H9 (cell line): ENCODE data around the gene MED15. TPM values are rescaled to one million over a fixed set of nuclear protein-coding genes. Genes with fewer than 3 reads are reported as not detected.

ENCODE experiments used
- DNase-seq: peaks from one replicate; pipeline ENCODE4 v3.0.0-alpha.2; 2017
- H2AFZ ChIP-seq: one replicate; pipeline ENCODE4 v1.6.1; 2013; ENCODE audit warnings: mild to moderate bottlenecking, low read length, control low read depth, moderate library complexity
- H2AK5ac ChIP-seq: 2 replicates; pipeline ENCODE4 v1.6.1; 2013; ENCODE audit warnings: low read length, control low read depth, mixed read lengths; ENCODE audit not compliant: insufficient read length
- H2BK120ac ChIP-seq: one replicate; pipeline ENCODE4 v1.6.1; 2013; ENCODE audit warnings: low read depth, mild to moderate bottlenecking, low read length, control low read depth, inconsistent platforms; ENCODE audit not compliant: poor library complexity, severe bottlenecking
- H2BK12ac ChIP-seq: 2 replicates; pipeline ENCODE4 v1.6.1; 2013; ENCODE audit warnings: low read length, control low read depth, mixed read lengths, low read depth; ENCODE audit not compliant: insufficient read length
- H2BK15ac ChIP-seq: 2 replicates; pipeline ENCODE4 v1.6.1; 2013; ENCODE audit warnings: low read depth, low read length, control low read depth
- H2BK20ac ChIP-seq: one replicate; pipeline ENCODE4 v1.6.1; 2013; ENCODE audit warnings: low read depth, mild to moderate bottlenecking, low read length, control low read depth, inconsistent platforms; ENCODE audit not compliant: poor library complexity, severe bottlenecking
- H2BK5ac ChIP-seq: 2 replicates; pipeline ENCODE4 v1.6.1; 2013; ENCODE audit warnings: low read length, control low read depth, mixed read lengths; ENCODE audit not compliant: insufficient read length
- H3K14ac ChIP-seq: 2 replicates; pipeline ENCODE4 v1.6.1; 2013; ENCODE audit warnings: low read length, control low read depth; ENCODE audit not compliant: insufficient read depth
- H3K18ac ChIP-seq: 2 replicates; pipeline ENCODE4 v1.6.1; 2013; ENCODE audit warnings: low read depth, mild to moderate bottlenecking, mixed read lengths, low read length, control low read depth; ENCODE audit not compliant: insufficient read length
- H3K23ac ChIP-seq: 2 replicates; pipeline ENCODE4 v1.6.1; 2013; ENCODE audit warnings: low read length, control low read depth, mixed read lengths, low read depth; ENCODE audit not compliant: insufficient read length
- H3K23me2 ChIP-seq: 2 replicates; pipeline ENCODE4 v1.6.1; 2013; ENCODE audit warnings: low read depth, mild to moderate bottlenecking, mixed read lengths, low read length, control low read depth; ENCODE audit not compliant: insufficient read length, poor library complexity, severe bottlenecking
- H3K27ac ChIP-seq: 2 replicates; pipeline ENCODE4 v1.5.1; 2013; ENCODE audit warnings: low read length, control low read depth, mixed read lengths, low read depth; ENCODE audit not compliant: insufficient read length
- H3K27me3 ChIP-seq: 2 replicates; pipeline ENCODE4 v1.6.1; 2013; ENCODE audit warnings: low read length, control low read depth, inconsistent platforms; ENCODE audit not compliant: insufficient read depth
- H3K4ac ChIP-seq: 2 replicates; pipeline ENCODE4 v1.6.1; 2013; ENCODE audit warnings: low read depth, mild to moderate bottlenecking, control low read depth, inconsistent platforms, low read length, moderate library complexity
- H3K4me1 ChIP-seq: 2 replicates; pipeline ENCODE4 v1.6.1; 2013; ENCODE audit warnings: low read length, control low read depth, inconsistent platforms; ENCODE audit not compliant: insufficient read depth
- H3K4me2 ChIP-seq: 2 replicates; pipeline ENCODE4 v1.6.1; 2013; ENCODE audit warnings: low read length, control low read depth, mixed read lengths; ENCODE audit not compliant: insufficient read length, insufficient read depth
- H3K56ac ChIP-seq: 2 replicates; pipeline ENCODE4 v1.6.1; 2013; ENCODE audit warnings: low read depth, mild to moderate bottlenecking, mixed read lengths, low read length, control low read depth; ENCODE audit not compliant: insufficient read length
- H3K79me1 ChIP-seq: 2 replicates; pipeline ENCODE4 v1.6.1; 2013; ENCODE audit warnings: low read depth, mild to moderate bottlenecking, moderate library complexity, low read length, control low read depth, inconsistent platforms; ENCODE audit not compliant: insufficient read depth, poor library complexity, severe bottlenecking
- H3K79me2 ChIP-seq: 2 replicates; pipeline ENCODE4 v1.6.1; 2013; ENCODE audit warnings: low read length, control low read depth, inconsistent platforms; ENCODE audit not compliant: insufficient read depth
- H3K9ac ChIP-seq: 2 replicates; pipeline ENCODE4 v1.6.1; 2013; ENCODE audit warnings: low read length, control low read depth, mixed read lengths; ENCODE audit not compliant: insufficient read length; ENCODE audit errors: extremely low read depth
- H3K9me3 ChIP-seq: one replicate; pipeline ENCODE4 v1.6.1; 2013; ENCODE audit warnings: low read depth, low read length, inconsistent platforms; ENCODE audit not compliant: control insufficient read depth
- H3T11ph ChIP-seq: one replicate; pipeline ENCODE4 v1.6.1; 2013; ENCODE audit warnings: mild to moderate bottlenecking, low read length, control low read depth, inconsistent platforms
- H4K20me1 ChIP-seq: one replicate; pipeline ENCODE4 v1.6.1; 2013; ENCODE audit not compliant: control insufficient read depth, insufficient read length, insufficient read depth
- H4K5ac ChIP-seq: 2 replicates; pipeline ENCODE4 v1.6.1; 2013; ENCODE audit warnings: low read depth, mild to moderate bottlenecking, mixed read lengths, low read length, control low read depth; ENCODE audit not compliant: insufficient read length
- H4K8ac ChIP-seq: replicated peaks from 2 replicates; pipeline ENCODE4 v1.6.1; 2013; ENCODE audit warnings: low read length, control low read depth, mixed read lengths, low read depth; ENCODE audit not compliant: insufficient read length
- H4K91ac ChIP-seq: 2 replicates; pipeline ENCODE4 v1.6.1; 2013; ENCODE audit warnings: low read depth, mild to moderate bottlenecking, moderate library complexity, mixed read lengths, low read length, control low read depth; ENCODE audit not compliant: insufficient read length
- H3K27ac Mint-ChIP-seq, 3 experiments: 2 replicates in 2 of 3; 3 replicates in 1 of 3; pipeline ENCODE4 v1.8.0; 2020 to 2021; ENCODE audit warnings: mixed read lengths in 3 of 3, mild to moderate bottlenecking in 1 of 3, moderate library complexity in 1 of 3
- H3K27me3 Mint-ChIP-seq: 2 replicates; pipeline ENCODE4 v1.8.0; 2021; ENCODE audit warnings: low read depth, mild to moderate bottlenecking, moderate library complexity, mixed read lengths
- H3K36me3 Mint-ChIP-seq, 3 experiments: 2 replicates in 2 of 3; 3 replicates in 1 of 3; pipeline ENCODE4 v1.8.0; 2020 to 2021; ENCODE audit warnings: low read depth in 3 of 3, mixed read lengths in 3 of 3; ENCODE audit not compliant: insufficient read depth in 1 of 3
- H3K4me1 Mint-ChIP-seq, 2 experiments: 2 replicates each; pipeline ENCODE4 v1.8.0; 2020; ENCODE audit warnings: mixed read lengths in 2 of 2
- H3K4me3 Mint-ChIP-seq, 2 experiments: 2 replicates in 1 of 2; 3 replicates in 1 of 2; pipeline ENCODE4 v1.8.0; 2020 to 2021; ENCODE audit warnings: mild to moderate bottlenecking in 2 of 2, mixed read lengths in 2 of 2, moderate library complexity in 1 of 2
- H3K9me3 Mint-ChIP-seq, 2 experiments: 2 replicates in 1 of 2; 3 replicates in 1 of 2; pipeline ENCODE4 v1.8.0; 2020; ENCODE audit warnings: mild to moderate bottlenecking in 2 of 2, mixed read lengths in 2 of 2, moderate library complexity in 1 of 2
- WGBS: extraction: QIAGEN DNeasy Blood & Tissue Kit; methylation state at CpG from one replicate; pipeline ENCODE4 v1.1.7; 2013; ENCODE audit warnings: missing lambda C conversion rate, low lambda C conversion rate, mixed read lengths; ENCODE audit not compliant: insufficient read length; ENCODE audit errors: extremely low coverage; 5-methylcytosine and 5-hydroxymethylcytosine counted together
- total RNA-seq: library from RNA; stranded (reverse); gene quantifications from 2 replicates; pipeline ENCODE4 v1.2.1, GENCODE V29; 2021
- TF ChIP-seq, protein P1 (sequence below): fragments of 200-600 bp; sonication (generic); conservative IDR thresholded peaks from 3 replicates; pipeline ENCODE4 v1.8.0; 2021; ENCODE audit warnings: antibody characterized with exemption, mild to moderate bottlenecking

The MED15 gene
- total RNA-seq, 1 experiment from 2014 or later = 47.4 TPM

GRCh38 chr22:20636945-20637344 is 129.5 kb downstream of the MED15 start:
- Histone ChIP-seq H3K56ac (no peak overlapping the region), H3K23me2 (no peaks in the 10 kb centered on the region), H4K8ac (no peak overlapping the region), H2BK120ac (no peak overlapping the region), H3K4me1 (no peaks in the 10 kb centered on the region), H3K23ac (no peak overlapping the region), H3K79me2 (no peaks in the 10 kb centered on the region), H2BK12ac (no peak overlapping the region), H3T11ph (no peak overlapping the region), H3K4me2 (no peak overlapping the region), H3K27ac (no peak overlapping the region), H2BK15ac (no peak overlapping the region), H3K79me1 (no peaks in the 10 kb centered on the region), H3K4ac (no peak overlapping the region), H2AK5ac (no peak overlapping the region), H4K5ac (no peak overlapping the region), H2AFZ (no peak overlapping the region), H2BK5ac (no peak overlapping the region), H4K20me1 (no peaks in the 10 kb centered on the region), H3K14ac (no peak overlapping the region), H3K27me3 (no peaks in the 10 kb centered on the region), H3K9me3 (no peaks in the 10 kb centered on the region), H3K9ac (no peak overlapping the region), H4K91ac (no peak overlapping the region), H2BK20ac (no peak overlapping the region), H3K18ac (no peak overlapping the region)
- DNase-seq = no peak
- Mint-ChIP-seq H3K4me1 (peaks cover 5 to 9% of the 10 kb centered on the region in 2 experiments; a peak in 3 of 4 replicates), H3K9me3 (peaks cover 0 to 5% of the 10 kb centered on the region in 2 experiments; a peak in 3 of 5 replicates), H3K27me3 (peaks cover 2% of the 10 kb centered on the region), H3K4me3 (no peak overlapping the region), H3K36me3 (no peaks in the 10 kb centered on the region; a peak in 1 of 7 replicates), H3K27ac (no peak overlapping the region)
- TF ChIP-seq, protein P1, sequence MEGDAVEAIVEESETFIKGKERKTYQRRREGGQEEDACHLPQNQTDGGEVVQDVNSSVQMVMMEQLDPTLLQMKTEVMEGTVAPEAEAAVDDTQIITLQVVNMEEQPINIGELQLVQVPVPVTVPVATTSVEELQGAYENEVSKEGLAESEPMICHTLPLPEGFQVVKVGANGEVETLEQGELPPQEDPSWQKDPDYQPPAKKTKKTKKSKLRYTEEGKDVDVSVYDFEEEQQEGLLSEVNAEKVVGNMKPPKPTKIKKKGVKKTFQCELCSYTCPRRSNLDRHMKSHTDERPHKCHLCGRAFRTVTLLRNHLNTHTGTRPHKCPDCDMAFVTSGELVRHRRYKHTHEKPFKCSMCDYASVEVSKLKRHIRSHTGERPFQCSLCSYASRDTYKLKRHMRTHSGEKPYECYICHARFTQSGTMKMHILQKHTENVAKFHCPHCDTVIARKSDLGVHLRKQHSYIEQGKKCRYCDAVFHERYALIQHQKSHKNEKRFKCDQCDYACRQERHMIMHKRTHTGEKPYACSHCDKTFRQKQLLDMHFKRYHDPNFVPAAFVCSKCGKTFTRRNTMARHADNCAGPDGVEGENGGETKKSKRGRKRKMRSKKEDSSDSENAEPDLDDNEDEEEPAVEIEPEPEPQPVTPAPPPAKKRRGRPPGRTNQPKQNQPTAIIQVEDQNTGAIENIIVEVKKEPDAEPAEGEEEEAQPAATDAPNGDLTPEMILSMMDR = no peak
- no CpG with 5 or more reads among the region's 2 CpGs for WGBS

Other genes with a start within 250 kb of the MED15 start
- gene RTN4R, start 239.3 kb upstream of the MED15 start, total RNA-seq = 18.3 and 19.0 TPM in 2 replicates
- 38.6 and 40.4 TPM in 2 replicates for gene DGCR6L, start 187.6 kb upstream of the MED15 start, total RNA-seq
- 29.8 and 34.3 TPM in 2 replicates for gene ZNF74, start 113.5 kb upstream of the MED15 start, total RNA-seq
- 10.8 and 12.7 TPM in 2 replicates for gene SCARF2, start 69.8 kb upstream of the MED15 start, total RNA-seq
- gene KLHL22, start 11.8 kb upstream of the MED15 start, total RNA-seq = 11.9 and 12.7 TPM in 2 replicates